Activated CD8-positive, alpha-beta memory T cell treated with anti-CD3 and anti-CD28 coated beads for 36 hours (primary cell): ENCODE measurements around the gene KRT33B. TPM values are rescaled to one million over a fixed set of nuclear protein-coding genes. Genes with fewer than 3 reads are reported as not detected.

Experiments used
- total RNA-seq, 2 experiments: library from RNA; stranded (reverse); gene quantifications; one replicate each; pipeline ENCODE4 v1.2.3, GENCODE V29; 2021

Gene KRT33B
- total RNA-seq, 2 experiments from 2014 or later, result not detected

Other genes starting within 250 kb of the KRT33B start
- not detected for gene KRTAP4-12, start 245.6 kb downstream of the KRT33B start, total RNA-seq
- gene KRTAP4-6, start 229.3 kb downstream of the KRT33B start, total RNA-seq, result not detected
- gene KRTAP4-5, start 220.0 kb downstream of the KRT33B start, total RNA-seq, result not detected
- not detected for gene KRTAP4-4, start 209.1 kb downstream of the KRT33B start, total RNA-seq
- not detected for gene KRTAP4-3, start 201.6 kb downstream of the KRT33B start, total RNA-seq
- not detected for gene KRTAP4-2, start 191.6 kb downstream of the KRT33B start, total RNA-seq
- gene KRTAP4-1, start 184.9 kb downstream of the KRT33B start, total RNA-seq, result not detected
- gene KRTAP9-1, start 179.9 kb downstream of the KRT33B start, total RNA-seq, result not detected
- gene KRTAP9-2, start 143.2 kb downstream of the KRT33B start, total RNA-seq, result not detected
- not detected for gene KRTAP9-3, start 137.4 kb downstream of the KRT33B start, total RNA-seq
- gene KRTAP9-8, start 131.8 kb downstream of the KRT33B start, total RNA-seq, result not detected
- gene KRTAP9-4, start 120.1 kb downstream of the KRT33B start, total RNA-seq, result not detected
- gene KRTAP9-9, start 114.4 kb downstream of the KRT33B start, total RNA-seq, result not detected
- gene KRTAP9-6, start 104.4 kb downstream of the KRT33B start, total RNA-seq, result not detected
- not detected for gene KRTAP9-7, start 94.1 kb downstream of the KRT33B start, total RNA-seq
- gene KRTAP29-1, start 67.0 kb downstream of the KRT33B start, total RNA-seq, result not detected
- gene KRTAP16-1, start 60.5 kb downstream of the KRT33B start, total RNA-seq, result not detected
- gene KRTAP17-1, start 54.1 kb downstream of the KRT33B start, total RNA-seq, result not detected
- gene KRT33A, start 19.0 kb downstream of the KRT33B start, total RNA-seq, result not detected
- gene KRT34, start 12.5 kb upstream of the KRT33B start, total RNA-seq, result not detected
- not detected for gene KRT31, start 27.8 kb upstream of the KRT33B start, total RNA-seq
- gene KRT37, start 54.8 kb upstream of the KRT33B start, total RNA-seq, result not detected
- not detected for gene KRT38, start 71.2 kb upstream of the KRT33B start, total RNA-seq
- not detected for gene KRT32, start 97.6 kb upstream of the KRT33B start, total RNA-seq
- not detected for gene KRT35, start 111.3 kb upstream of the KRT33B start, total RNA-seq
- not detected for gene KRT36, start 120.1 kb upstream of the KRT33B start, total RNA-seq
- gene KRT13, start 135.8 kb upstream of the KRT33B start, total RNA-seq, result not detected
- gene KRT15, start 149.1 kb upstream of the KRT33B start, total RNA-seq, result not detected
- not detected for gene KRT19, start 158.5 kb upstream of the KRT33B start, total RNA-seq
- not detected for gene KRT9, start 202.2 kb upstream of the KRT33B start, total RNA-seq
- gene KRT14, start 217.1 kb upstream of the KRT33B start, total RNA-seq, result not detected
- gene KRT16, start 243.0 kb upstream of the KRT33B start, total RNA-seq, result not detected